RWPE1 (cell line): ENCODE data around the gene KANK2.

ENCODE experiments used
- CTCF ChIA-PET: fragments of 350-600 bp; sonication (Branson Sonifier 250); formaldehyde crosslinking; extraction: SDS; loops from one replicate; lab custom pipeline; 2021; lab: Yijun Ruan, JAX
- POLR2A ChIA-PET: fragments of 400-600 bp; formaldehyde crosslinking; extraction: SDS; loops from one replicate; lab custom pipeline; 2020; ENCODE audit warnings: antibody characterized with exemption; ENCODE audit not compliant: low non-redundant PET; lab: Yijun Ruan, JAX
- DNase-seq: peaks from one replicate; pipeline ENCODE4 v3.0.0; 2012; ENCODE audit warnings: low spot score
- H3K27ac ChIP-seq: fragments of 450-650 bp; 2 replicates; pipeline ENCODE4 v1.5.1; 2017
- CTCF ChIP-seq: fragments of 450-650 bp; conservative IDR thresholded peaks from 2 replicates; pipeline ENCODE4 v1.5.1; 2017; ENCODE audit warnings: low read depth, mild to moderate bottlenecking

The KANK2 gene

GRCh38 chr19:11236324-11237301 lies 39.3 kb upstream of the KANK2 start:
- TF ChIP-seq CTCF = no peak
- H3K27ac ChIP-seq = peak overlapping the region; percentile 13
- ChIA-PET CTCF (interaction anchor here (1.0 kb wide), 1 partner anchor 110 kb away, joined by 5 read pairs; no protein-coding TSS in a partner anchor), POLR2A (no interaction called here)
- DNase-seq = no peak

GRCh38 chr19:11234486-11235075 lies 37.2 kb upstream of the KANK2 start:
- no peak for DNase-seq
- no peak for TF ChIP-seq CTCF
- H3K27ac ChIP-seq = no peak overlapping the region
- CTCF ChIA-PET = interaction anchor here (0.7 kb wide), 1 partner anchor 79 kb away, joined by 3 read pairs; no protein-coding TSS in a partner anchor
- POLR2A ChIA-PET = no interaction called here

DNA sequence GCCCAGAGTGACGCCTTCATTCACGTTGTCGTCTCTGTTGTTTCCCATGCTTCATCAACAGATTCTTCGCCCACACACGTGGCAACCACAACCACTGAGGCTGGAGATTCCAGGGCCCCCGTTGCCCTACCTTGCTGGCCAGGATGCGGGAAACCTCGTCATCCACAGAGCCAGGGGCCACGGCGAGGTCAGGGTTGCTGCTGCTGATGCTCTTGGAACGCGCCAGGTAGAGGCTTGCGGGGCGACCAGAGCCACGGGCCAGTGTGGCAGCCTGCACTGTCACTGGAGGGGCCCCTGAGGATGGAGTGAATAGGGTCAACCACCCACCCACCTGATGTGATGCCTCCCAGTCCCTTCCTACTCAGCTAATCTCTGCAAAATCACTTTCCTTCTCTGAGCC lies 35.7 kb upstream of the KANK2 start:
- no peak for DNase-seq
- ChIA-PET CTCF (no interaction called here), POLR2A (interaction anchor here (0.6 kb wide), 1 partner anchor 21 kb away, joined by 4 read pairs; no protein-coding TSS in a partner anchor)
- H3K27ac ChIP-seq = peak overlapping the region; percentile 25
- no peak for TF ChIP-seq CTCF

DNA sequence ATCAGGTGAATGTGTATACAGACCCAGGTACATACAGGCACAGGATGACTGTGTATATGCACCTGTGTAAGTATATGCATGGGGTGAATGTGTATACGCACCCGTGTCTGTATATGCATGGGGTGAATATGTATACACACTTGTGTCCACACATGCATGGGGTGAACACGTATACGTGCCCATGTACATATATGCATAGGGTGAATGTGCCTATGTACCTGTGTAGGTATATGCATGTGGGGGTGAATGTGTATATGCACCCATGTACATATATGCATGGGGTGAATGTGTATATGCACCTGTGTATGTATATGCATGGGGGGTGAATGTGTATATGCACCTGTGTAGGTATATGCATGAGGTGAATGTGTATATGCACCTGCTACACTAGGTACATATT lies 35.2 kb upstream of the KANK2 start:
- POLR2A ChIA-PET = interaction anchor here (0.6 kb wide), 1 partner anchor 21 kb away, joined by 4 read pairs; no protein-coding TSS in a partner anchor

GRCh38 chr19:11230621-11231386 lies 33.5 kb upstream of the KANK2 start:
- ChIA-PET CTCF (interaction anchor here (1.5 kb wide), 1 partner anchor 12 kb away, joined by 4 read pairs; no protein-coding TSS in a partner anchor), POLR2A (no interaction called here)
- no peak overlapping the region for H3K27ac ChIP-seq
- TF ChIP-seq CTCF = no peak
- DNase-seq = no peak

More for the DNA sequence above, 35.2 kb upstream of the KANK2 start:
- H3K27ac ChIP-seq = no peak overlapping the region
- no peak for DNase-seq
- CTCF ChIA-PET = interaction anchor here (0.5 kb wide), 1 partner anchor 90 kb away, joined by 4 read pairs; no protein-coding TSS in a partner anchor
- TF ChIP-seq CTCF = no peak
